HepG2 (cell line): ENCODE results near the gene GLYR1. TPM values are rescaled to one million over a fixed set of nuclear protein-coding genes. Genes with fewer than 3 reads are reported as not detected.

Source experiments
- ATAC-seq: fragments of 200-7000 bp; cut with Tn5 transposase; 3 replicates; pipeline ENCODE4 v1.9.1; 2020; ENCODE audit warnings: mild to moderate bottlenecking, moderate library complexity
- BruUV-seq: library from RNA; stranded (reverse); fragments of 400-500 nt; replicated peaks from 2 replicates; lab custom pipeline; 2021; lab: Mats Ljungman, UMichigan
- CTCF ChIA-PET: fragments of 300-600 bp; formaldehyde crosslinking; extraction: SDS; loops from one replicate; lab custom pipeline; 2021; ENCODE audit warnings: low total read pairs, inconsistent platforms, low intra/inter-chr PET ratio; lab: Yijun Ruan, JAX
- POLR2A ChIA-PET: fragments of 350-600 bp; sonication (Branson Sonifier 250); formaldehyde crosslinking; loops from one replicate; lab custom pipeline; 2020; ENCODE audit warnings: antibody characterized with exemption, inconsistent platforms; lab: Yijun Ruan, JAX
- DNase-seq: peaks from one replicate; pipeline ENCODE4 v3.0.0-alpha.2; 2015; ENCODE audit warnings: low spot score
- FAIRE-seq: peaks from 3 replicates; lab custom pipeline; 2011; peaks lifted over from hg19 to GRCh38; lab: Jason Lieb, UNC
- H2AFZ ChIP-seq: one replicate; pipeline ENCODE4 v1.6.1; 2011; ENCODE audit warnings: low read length, inconsistent platforms
- H3K27ac ChIP-seq: fragments of 300-600 bp; 3 replicates; pipeline ENCODE4 v1.8.0; 2011; ENCODE audit warnings: mixed run types, mild to moderate bottlenecking, mixed read lengths, low read length, inconsistent platforms; ENCODE audit not compliant: insufficient read depth; ENCODE audit errors: extremely low read length
- H3K27me3 ChIP-seq, 2 experiments: fragments of 200-600 bp in 1 of 2; 2 replicates in 1 of 2; 3 replicates in 1 of 2; pipeline versions ENCODE4 v1.6.0 to v1.8.0; 2011; ENCODE audit warnings: low read length in 2 of 2, mild to moderate bottlenecking in 2 of 2, moderate library complexity in 2 of 2, inconsistent platforms in 1 of 2; ENCODE audit not compliant: insufficient read depth in 2 of 2, control insufficient read depth in 1 of 2
- H3K36me3 ChIP-seq, 2 experiments: fragments of 200-600 bp in 1 of 2; replicated peaks in 1 of 2; 2 replicates in 1 of 2; 3 replicates in 1 of 2; pipeline versions ENCODE4 v1.5.1 to v1.8.0; 2011; ENCODE audit warnings: low read length in 2 of 2, inconsistent platforms in 1 of 2; ENCODE audit not compliant: insufficient read depth in 2 of 2, control insufficient read depth in 1 of 2
- H3K4me1 ChIP-seq: 2 replicates; pipeline ENCODE4 v1.5.1; 2012; ENCODE audit warnings: low read length, inconsistent platforms; ENCODE audit not compliant: insufficient read depth
- H3K4me2 ChIP-seq: 2 replicates; pipeline ENCODE4 v1.6.0; 2011; ENCODE audit warnings: low read depth, low read length, inconsistent platforms
- H3K4me3 ChIP-seq, 3 experiments: fragments of 200-600 bp in 1 of 3; sonication (generic), shearing (Covaris generic) in 1 of 3; replicated peaks in 1 of 3; 2 replicates each; pipeline ENCODE4 v1.5.1; 2011 to 2016; ENCODE audit warnings: low read length in 3 of 3, inconsistent platforms in 2 of 3, low read depth in 2 of 3, mild to moderate bottlenecking in 2 of 3, control low read depth in 1 of 3, mixed read lengths in 1 of 3; ENCODE audit not compliant: insufficient read depth in 1 of 3
- H3K79me2 ChIP-seq: one replicate; pipeline ENCODE4 v1.6.1; 2011; ENCODE audit warnings: low read length, inconsistent platforms; ENCODE audit not compliant: insufficient read depth
- H3K9ac ChIP-seq: 2 replicates; pipeline ENCODE4 v1.6.0; 2011; ENCODE audit warnings: mild to moderate bottlenecking, low read depth, low read length, inconsistent platforms; ENCODE audit not compliant: insufficient read depth
- H3K9me3 ChIP-seq: 2 replicates; pipeline ENCODE4 v1.5.1; 2012; ENCODE audit warnings: mild to moderate bottlenecking, low read length
- H4K20me1 ChIP-seq: 2 replicates; pipeline ENCODE4 v1.6.0; 2011; ENCODE audit warnings: inconsistent platforms, mild to moderate bottlenecking, low read length, moderate library complexity; ENCODE audit not compliant: insufficient read depth
- ATF7 ChIP-seq, 2 experiments: fragments of 450-650 bp in 1 of 2; sonication (generic) in 1 of 2; formaldehyde crosslinking in 1 of 2; IDR thresholded peaks; 2 replicates each; pipeline versions ENCODE4 v1.4.0 to v1.6.1; 2016 to 2020; ENCODE audit warnings: antibody characterized with exemption in 1 of 2, mild to moderate bottlenecking in 1 of 2, missing genetic modification reagents in 1 of 2
- CEBPB ChIP-seq: IDR thresholded peaks from 2 replicates; pipeline ENCODE4 v1.6.1; 2011; ENCODE audit warnings: low read depth, low read length, improper control_type of control experiment, borderline replicate concordance
- CEBPG ChIP-seq: IDR thresholded peaks from 2 replicates; pipeline ENCODE4 v1.6.1; 2016
- ZBTB46 ChIP-seq: sonication (generic); formaldehyde crosslinking; IDR thresholded peaks from 2 replicates; pipeline ENCODE4 v1.4.0; 2020; ENCODE audit warnings: mild to moderate bottlenecking, missing genetic modification reagents, borderline replicate concordance
- ZNF275 ChIP-seq: sonication (generic); formaldehyde crosslinking; IDR thresholded peaks from 2 replicates; pipeline ENCODE4 v1.8.0; 2022; ENCODE audit warnings: missing genetic modification reagents, mild to moderate bottlenecking, inconsistent platforms, borderline replicate concordance
- ZNF720 ChIP-seq: sonication (generic); formaldehyde crosslinking; IDR thresholded peaks from 2 replicates; pipeline ENCODE4 v1.4.0; 2020; ENCODE audit warnings: missing genetic modification reagents
- ZNF770 ChIP-seq: sonication (generic); formaldehyde crosslinking; IDR thresholded peaks from 2 replicates; pipeline ENCODE4 v1.5.0; 2020; ENCODE audit warnings: mild to moderate bottlenecking, missing genetic modification reagents
- WGBS: methylation state at CpG from one replicate; pipeline ENCODE4 v1.1.6; 2017; ENCODE audit warnings: low lambda C conversion rate; 5-methylcytosine and 5-hydroxymethylcytosine counted together
- in situ Hi-C: cut with HindIII; loops from 2 replicates; pipeline ENCODE4 v1.10.0; 2017; ENCODE audit warnings: low pct_unique_long_range_greater_than_20kb; ENCODE audit not compliant: extremely low pct_ligation_motif_present
- intact Hi-C: fragments of 100-400 bp; cut with micrococcal nuclease; formaldehyde crosslinking; loops from one replicate; pipeline ENCODE4 v1.10.0; 2022; ENCODE audit not compliant: unreplicated experiment
- polyA plus RNA-seq, 8 experiments: library from polyadenylated mRNA; depleted of rRNA in 3 of 8; stranded (reverse) in 7 of 8; unstranded in 1 of 8; fragments of >200 nt; fragmentation: Illumina TruSeq in 4 of 8; extraction: Trizol in 4 of 8; gene quantifications; 2 replicates each; pipeline versions ENCODE4 v1.2.1 to v1.2.3, GENCODE V29; 2011 to 2016; ENCODE audit warnings: low read depth in 4 of 8, missing spikeins in 1 of 8, mixed read lengths in 1 of 8; ENCODE audit not compliant: insufficient read depth in 1 of 8
- total RNA-seq, 5 experiments: library from RNA; depleted of rRNA; stranded (reverse); fragments of >200 nt; fragmentation: Illumina TruSeq; extraction: Trizol; gene quantifications; 2 replicates each; pipeline ENCODE4 v1.2.3, GENCODE V29; 2016; ENCODE audit warnings: low read depth in 1 of 5

Gene GLYR1
- total and polyA plus RNA-seq, 2 of the 13 experiments (the other 11 are each of a cell fraction or from before 2014, with no cell fraction given) = 28.3 to 48.7 TPM

- TF ChIP-seq ZNF275 (CRISPR knock-in tag) = no peak
Measured at GRCh38 chr16:4787068-4787467, 60.0 kb downstream of the GLYR1 start (continued).

- Histone ChIP-seq H3K9me3 (no peaks in the 10 kb centered on the region), H3K79me2 (no peaks in the 10 kb centered on the region), H4K20me1 (no peaks in the 10 kb centered on the region), H3K36me3 (no peaks in the 10 kb centered on the region), H3K4me2 (peak overlapping the region; percentile 18; the same call in 1 of the 2 replicates), H3K4me3 (no peak overlapping the region), H3K9ac (no peak overlapping the region), H3K4me1 (peaks cover 95% of the 10 kb centered on the region), H3K27ac (no peak overlapping the region), H3K27me3 (no peaks in the 10 kb centered on the region), H2AFZ (no peak overlapping the region)
- intact Hi-C loops = no loop called here
- ChIA-PET CTCF (no interaction called here), POLR2A (no interaction called here)
- DNase-seq (no peak), FAIRE-seq (no peak), ATAC-seq (no peak)
- no peak for TF ChIP-seq ZNF720 (CRISPR knock-in tag)
- peak; percentile 34; the same call in 1 of the 2 replicates for TF ChIP-seq CEBPB
- peak; percentile 82 for TF ChIP-seq ZNF770 (CRISPR knock-in tag)
- TF ChIP-seq CEBPG (CRISPR knock-in tag) = peak; percentile 22; the same call in 1 of the 2 replicates
- TF ChIP-seq ZBTB46 (CRISPR knock-in tag) = no peak
- peak; percentile 25; the same call in 1 of the 2 replicates for TF ChIP-seq ATF7 (IDR thresholded peaks at IDR 0.05)
- TF ChIP-seq ATF7 (CRISPR knock-in tag; IDR thresholded peaks at IDR 0.05) = no peak
- WGBS = 49% methylated on average over 22 of the region's 23 CpGs
- BruUV-seq = no TSS peak
- in situ Hi-C loops = no loop called here
Measured at GRCh38 chr16:4785758-4786433, 61.2 kb downstream of the GLYR1 start.
